GM21723 (cell line): Measurements from ENCODE around the gene GRIN3A.
"Not testable (repeated sequence)": the region's sequence is repeated elsewhere in the genome, so short reads cannot be mapped to it uniquely, and the experiment has no call there.

Source experiments
- ATAC-seq: cut with Tn5 transposase; IDR thresholded peaks from one replicate; pipeline ENCODE4 v1.9.1; 2021; ENCODE audit warnings: mild to moderate bottlenecking, moderate library complexity; ENCODE audit not compliant: unreplicated experiment

The GRIN3A gene

GRCh38 chr9:101635473-101635872, 103.0 kb downstream of the GRIN3A start:
- no peak for ATAC-seq

- ATAC-seq = no peak
Measured at GRCh38 chr9:101634741-101635409, 103.6 kb downstream of the GRIN3A start.

- no peak for ATAC-seq
Measured at GRCh38 chr9:101632611-101633010, 105.8 kb downstream of the GRIN3A start.

GRCh38 chr9:101631892-101632291, 106.6 kb downstream of the GRIN3A start:
- no peak for ATAC-seq

- no peak for ATAC-seq
Measured at GRCh38 chr9:101629636-101630035, 108.8 kb downstream of the GRIN3A start.

- no peak for ATAC-seq
Measured at GRCh38 chr9:101628173-101628572, 110.3 kb downstream of the GRIN3A start.

GRCh38 chr9:101626295-101626694, 112.2 kb downstream of the GRIN3A start:
- ATAC-seq = no peak

- no peak for ATAC-seq
Measured at GRCh38 chr9:101625876-101626275, 112.6 kb downstream of the GRIN3A start.

- no peak for ATAC-seq
Measured at GRCh38 chr9:101620452-101620851, 118.0 kb downstream of the GRIN3A start.

GRCh38 chr9:101618698-101619097, 119.7 kb downstream of the GRIN3A start:
- no peak for ATAC-seq

GRCh38 chr9:101605547-101605946, 132.9 kb downstream of the GRIN3A start:
- ATAC-seq = no peak

GRCh38 chr9:101604296-101604695, 134.2 kb downstream of the GRIN3A start:
- ATAC-seq = no peak

- ATAC-seq = peak; percentile 69
Measured at GRCh38 chr9:101601904-101602765, 136.3 kb downstream of the GRIN3A start.

GRCh38 chr9:101594796-101595195, 143.7 kb downstream of the GRIN3A start, which contains the start of gene PPP3R2:
Gene PPP3R2, minus strand, starts transcription at chr9:101594969. Its CDS starts 48 bp downstream, at chr9:101594921.
- no peak for ATAC-seq

- no peak for ATAC-seq
Measured at GRCh38 chr9:101593345-101593744, 145.1 kb downstream of the GRIN3A start.

- no peak for ATAC-seq
Measured at GRCh38 chr9:101592788-101593187, 145.7 kb downstream of the GRIN3A start.

- ATAC-seq = no peak
Measured at GRCh38 chr9:101591787-101592446, 146.5 kb downstream of the GRIN3A start.

- ATAC-seq = no peak
Measured at GRCh38 chr9:101590901-101591300, 147.5 kb downstream of the GRIN3A start.

GRCh38 chr9:101590074-101590473, 148.4 kb downstream of the GRIN3A start:
- not testable (repeated sequence) for ATAC-seq

- no peak for ATAC-seq
Measured at GRCh38 chr9:101587332-101588043, 151.0 kb downstream of the GRIN3A start.

GRCh38 chr9:101586651-101587050, 151.8 kb downstream of the GRIN3A start:
- ATAC-seq = peak; percentile 78
